Neural progenitor cell (in vitro differentiated cells): ENCODE data around the gene ATXN1. TPM values are rescaled to one million over a fixed set of nuclear protein-coding genes. Genes with fewer than 3 reads are reported as not detected.

Experiments used
- DNase-seq: peaks from one replicate; pipeline ENCODE4 v3.0.0-alpha.2; 2016; ENCODE audit warnings: low spot score
- H2AFZ ChIP-seq: fragments of 200-600 bp; sonication (generic); replicated peaks from 2 replicates; pipeline ENCODE4 v1.6.1; 2016; ENCODE audit warnings: antibody characterized with exemption
- H3F3A ChIP-seq: fragments of 200-600 bp; sonication (generic); 2 replicates; pipeline ENCODE4 v1.6.1; 2016; ENCODE audit warnings: antibody characterized with exemption, low read depth
- H3K27ac ChIP-seq: fragments of 200-600 bp; sonication (generic); 2 replicates; pipeline ENCODE4 v1.5.1; 2016; ENCODE audit warnings: mild to moderate bottlenecking
- H3K27me3 ChIP-seq: fragments of 200-600 bp; sonication (generic); 2 replicates; pipeline ENCODE4 v1.6.1; 2016; ENCODE audit warnings: mild to moderate bottlenecking, moderate library complexity
- H3K36me3 ChIP-seq: fragments of 200-600 bp; sonication (generic); 2 replicates; pipeline ENCODE4 v1.5.1; 2016
- H3K4me1 ChIP-seq: fragments of 200-600 bp; sonication (generic); 2 replicates; pipeline ENCODE4 v1.6.1; 2016; ENCODE audit warnings: mixed run types
- H3K4me2 ChIP-seq: fragments of 200-600 bp; sonication (generic); 2 replicates; pipeline ENCODE4 v1.6.1; 2016
- H3K4me3 ChIP-seq: fragments of 200-600 bp; sonication (generic); 2 replicates; pipeline ENCODE4 v1.5.1; 2016
- H3K79me2 ChIP-seq: fragments of 200-600 bp; sonication (generic); 2 replicates; pipeline ENCODE4 v1.6.1; 2016; ENCODE audit warnings: low read depth
- H3K9ac ChIP-seq: fragments of 200-600 bp; sonication (generic); 2 replicates; pipeline ENCODE4 v1.6.1; 2016
- H3K9me3 ChIP-seq: fragments of 200-600 bp; sonication (generic); 2 replicates; pipeline ENCODE4 v1.5.1; 2016; ENCODE audit warnings: low read depth
- H4K20me1 ChIP-seq: fragments of 200-600 bp; sonication (generic); 2 replicates; pipeline ENCODE4 v1.6.1; 2016; ENCODE audit warnings: low read depth
- H3K27ac Mint-ChIP-seq: 3 replicates; pipeline ENCODE4 v1.8.0; 2021; ENCODE audit warnings: mixed read lengths
- H3K27me3 Mint-ChIP-seq: 2 replicates; pipeline ENCODE4 v1.8.0; 2022; ENCODE audit warnings: low read depth, mild to moderate bottlenecking, inconsistent platforms, moderate library complexity, mixed read lengths; ENCODE audit not compliant: insufficient read depth
- H3K36me3 Mint-ChIP-seq: 3 replicates; pipeline ENCODE4 v1.8.0; 2021; ENCODE audit warnings: mixed read lengths
- H3K4me1 Mint-ChIP-seq: 3 replicates; pipeline ENCODE4 v1.8.0; 2021; ENCODE audit warnings: mixed read lengths
- H3K4me3 Mint-ChIP-seq: 3 replicates; pipeline ENCODE4 v1.8.0; 2021; ENCODE audit warnings: mild to moderate bottlenecking, moderate library complexity, mixed read lengths
- H3K9me3 Mint-ChIP-seq: 3 replicates; pipeline ENCODE4 v1.8.0; 2020; ENCODE audit warnings: mixed read lengths
- CTCF ChIP-seq: fragments of 200-600 bp; sonication (generic); IDR thresholded peaks from 2 replicates; pipeline ENCODE4 v1.5.1; 2017; ENCODE audit warnings: antibody characterized with exemption, mild to moderate bottlenecking
- EZH2 ChIP-seq: fragments of 200-600 bp; sonication (generic); IDR thresholded peaks from 2 replicates; pipeline ENCODE4 v1.6.1; 2017; ENCODE audit warnings: antibody characterized with exemption, mild to moderate bottlenecking, moderate library complexity
- EZH2phosphoT487 ChIP-seq: fragments of 200-600 bp; sonication (generic); IDR thresholded peaks from 2 replicates; pipeline ENCODE4 v1.6.1; 2017; ENCODE audit warnings: antibody characterized with exemption
- total RNA-seq: library from RNA; depleted of rRNA; stranded (reverse); fragments of >200 nt; gene quantifications from 2 replicates; pipeline ENCODE4 v1.2.3, GENCODE V29; 2015; ENCODE audit warnings: low replicate concordance

Gene ATXN1
- total RNA-seq, 1 donor from 2014 or later, result 3.6 TPM

GRCh38 chr6:16665992-16666391, 95.3 kb downstream of the ATXN1 start:
- H3K4me3 ChIP-seq, result no peak overlapping the region
- peaks cover 2% of the 10 kb centered on the region for H3K9me3 Mint-ChIP-seq
- no peak overlapping the region for H3K27ac ChIP-seq
- no peak overlapping the region for H3K9ac ChIP-seq
- H3K4me2 ChIP-seq, result no peak overlapping the region
- H2AFZ ChIP-seq, result no peak overlapping the region
- H3K4me1 Mint-ChIP-seq, result no peaks in the 10 kb centered on the region
- no peaks in the 10 kb centered on the region for H3K9me3 ChIP-seq
- no peaks in the 10 kb centered on the region for H3K36me3 ChIP-seq
- no peaks in the 10 kb centered on the region for H3K36me3 Mint-ChIP-seq
- H3K27ac Mint-ChIP-seq, result no peak overlapping the region
- no peaks in the 10 kb centered on the region for H3K27me3 ChIP-seq
- H3F3A ChIP-seq, result no peaks in the 10 kb centered on the region
- no peaks in the 10 kb centered on the region for H3K27me3 Mint-ChIP-seq
- TF ChIP-seq EZH2phosphoT487, result no peak
- no peaks in the 10 kb centered on the region for H4K20me1 ChIP-seq
- no peak for DNase-seq
- no peak overlapping the region for H3K4me3 Mint-ChIP-seq
- no peaks in the 10 kb centered on the region for H3K4me1 ChIP-seq
- no peaks in the 10 kb centered on the region for H3K79me2 ChIP-seq

- no peaks in the 10 kb centered on the region for H3K79me2 ChIP-seq
- no peaks in the 10 kb centered on the region for H3K27me3 ChIP-seq
- H3K27ac ChIP-seq, result no peak overlapping the region
- H3K36me3 ChIP-seq, result no peaks in the 10 kb centered on the region
- no peak for DNase-seq
- Mint-ChIP-seq H3K27me3 (no peaks in the 10 kb centered on the region), H3K9me3 (peaks cover 2% of the 10 kb centered on the region), H3K4me1 (no peaks in the 10 kb centered on the region), H3K4me3 (no peak overlapping the region), H3K36me3 (no peaks in the 10 kb centered on the region), H3K27ac (no peak overlapping the region)
- no peaks in the 10 kb centered on the region for H4K20me1 ChIP-seq
- no peak overlapping the region for H2AFZ ChIP-seq
- no peak overlapping the region for H3K4me2 ChIP-seq
- TF ChIP-seq EZH2, result no peak
- no peak for TF ChIP-seq EZH2phosphoT487
- no peak for TF ChIP-seq CTCF
- H3F3A ChIP-seq, result no peaks in the 10 kb centered on the region
- H3K4me1 ChIP-seq, result no peaks in the 10 kb centered on the region
- H3K4me3 ChIP-seq, result no peak overlapping the region
- no peak overlapping the region for H3K9ac ChIP-seq
- H3K9me3 ChIP-seq, result no peaks in the 10 kb centered on the region
Observed at GRCh38 chr6:16665182-16665581, 96.1 kb downstream of the ATXN1 start.

- Histone ChIP-seq H3K27ac (no peak overlapping the region), H2AFZ (no peak overlapping the region), H3K27me3 (no peaks in the 10 kb centered on the region), H3K9me3 (no peaks in the 10 kb centered on the region), H3K4me2 (no peak overlapping the region), H3K79me2 (no peaks in the 10 kb centered on the region), H4K20me1 (no peaks in the 10 kb centered on the region), H3K36me3 (no peaks in the 10 kb centered on the region), H3K4me1 (no peaks in the 10 kb centered on the region), H3F3A (no peaks in the 10 kb centered on the region), H3K4me3 (no peak overlapping the region), H3K9ac (no peak overlapping the region)
- H3K27me3 Mint-ChIP-seq, result no peaks in the 10 kb centered on the region
- TF ChIP-seq EZH2 (no peak), EZH2phosphoT487 (no peak), CTCF (no peak)
- no peak overlapping the region for H3K27ac Mint-ChIP-seq
- peaks cover 2% of the 10 kb centered on the region for H3K4me1 Mint-ChIP-seq
- no peaks in the 10 kb centered on the region for H3K36me3 Mint-ChIP-seq
- DNase-seq, result no peak
- no peak overlapping the region for H3K4me3 Mint-ChIP-seq
- peaks cover 2% of the 10 kb centered on the region for H3K9me3 Mint-ChIP-seq
Observed at GRCh38 chr6:16663901-16664300, 97.4 kb downstream of the ATXN1 start.

GRCh38 chr6:16660157-16660497, 101.1 kb downstream of the ATXN1 start:
- H3K9ac ChIP-seq, result no peak overlapping the region
- H3K4me1 Mint-ChIP-seq, result peaks cover 14% of the 10 kb centered on the region
- no peak overlapping the region for H2AFZ ChIP-seq
- no peak overlapping the region for H3K4me2 ChIP-seq
- H3K9me3 Mint-ChIP-seq, result peaks cover 2% of the 10 kb centered on the region
- no peaks in the 10 kb centered on the region for H3K36me3 Mint-ChIP-seq
- H3K27ac ChIP-seq, result no peak overlapping the region
- no peaks in the 10 kb centered on the region for H3K9me3 ChIP-seq
- H3K4me1 ChIP-seq, result peaks cover 12% of the 10 kb centered on the region
- no peaks in the 10 kb centered on the region for H4K20me1 ChIP-seq
- no peak for DNase-seq
- TF ChIP-seq CTCF, result no peak
- H3K4me3 Mint-ChIP-seq, result no peak overlapping the region
- H3K79me2 ChIP-seq, result no peaks in the 10 kb centered on the region
- H3K27ac Mint-ChIP-seq, result no peak overlapping the region
- H3K27me3 ChIP-seq, result no peaks in the 10 kb centered on the region
- H3F3A ChIP-seq, result no peaks in the 10 kb centered on the region
- H3K27me3 Mint-ChIP-seq, result no peaks in the 10 kb centered on the region
- H3K4me3 ChIP-seq, result no peak overlapping the region
- no peaks in the 10 kb centered on the region for H3K36me3 ChIP-seq
